Skeletal muscle tissue (tissue), 4 donors: ENCODE data around the gene CPNE5. TPM values are rescaled to one million over a fixed set of nuclear protein-coding genes. Genes with fewer than 3 reads are reported as not detected.

Source experiments
- H3K27ac ChIP-seq: one replicate; pipeline ENCODE4 v1.7.0; 2013; ENCODE audit warnings: mild to moderate bottlenecking, low read depth, low read length, inconsistent platforms
- H3K27me3 ChIP-seq, 3 donors: one replicate each; pipeline ENCODE4 v1.7.0; 2013; ENCODE audit warnings: low read length in 3 of 3; ENCODE audit not compliant: control insufficient read depth in 3 of 3, insufficient read depth in 3 of 3
- H3K36me3 ChIP-seq, 3 donors: one replicate each; pipeline ENCODE4 v1.7.0; 2013; ENCODE audit warnings: low read length in 3 of 3; ENCODE audit not compliant: control insufficient read depth in 3 of 3, insufficient read depth in 3 of 3
- H3K4me1 ChIP-seq, 3 donors: one replicate each; pipeline ENCODE4 v1.7.0; 2013; ENCODE audit warnings: low read length in 3 of 3, mild to moderate bottlenecking in 3 of 3; ENCODE audit not compliant: control insufficient read depth in 3 of 3, insufficient read depth in 3 of 3
- H3K4me3 ChIP-seq, 3 donors: one replicate each; pipeline ENCODE4 v1.7.0; 2013; ENCODE audit warnings: low read length in 3 of 3
- H3K9ac ChIP-seq, 3 donors: one replicate each; pipeline ENCODE4 v1.7.0; 2013; ENCODE audit warnings: low read length in 3 of 3, mild to moderate bottlenecking in 3 of 3, moderate library complexity in 2 of 3, low read depth in 1 of 3
- H3K9me3 ChIP-seq, 3 donors: one replicate each; pipeline ENCODE4 v1.7.0; 2013; ENCODE audit warnings: low read length in 3 of 3; ENCODE audit not compliant: control insufficient read depth in 3 of 3
- total RNA-seq: library from RNA; depleted of rRNA; stranded (reverse); fragments of >200 nt; gene quantifications from one replicate; pipeline ENCODE4 v1.2.3, GENCODE V29; 2014
- donor health status: Osteomylitis.

The CPNE5 gene
- total RNA-seq, 1 donor from 2014 or later: 6.3 TPM

GRCh38 chr6:36740818-36741179 is 98.4 kb downstream of the CPNE5 start:
- H3K4me3 ChIP-seq: no peak overlapping the region
- H3K27ac ChIP-seq: peak overlapping the region; percentile 25
- no peaks in the 10 kb centered on the region for H3K27me3 ChIP-seq

GRCh38 chr6:36739947-36740817 is 99.1 kb downstream of the CPNE5 start:
- Histone ChIP-seq H3K9ac (no peak overlapping the region), H3K27ac (no peak overlapping the region), H3K9me3 (no peaks in the 10 kb centered on the region), H3K4me3 (no peak overlapping the region), H3K4me1 (peaks cover 8 to 20% (median 10%) of the 10 kb centered on the region in 3 donors), H3K27me3 (no peaks in the 10 kb centered on the region), H3K36me3 (no peaks in the 10 kb centered on the region)

More at GRCh38 chr6:36740818-36741179, 98.4 kb downstream of the CPNE5 start:
- Histone ChIP-seq H3K36me3 (no peaks in the 10 kb centered on the region), H3K4me1 (peaks cover 2 to 14% (median 4%) of the 10 kb centered on the region in 3 donors), H3K9me3 (no peaks in the 10 kb centered on the region), H3K9ac (no peak overlapping the region)

GRCh38 chr6:36738108-36738507 is 101.1 kb downstream of the CPNE5 start:
- Histone ChIP-seq H3K27ac (no peak overlapping the region), H3K4me1 (peaks cover 16 to 29% (median 20%) of the 10 kb centered on the region in 3 donors), H3K4me3 (no peak overlapping the region), H3K36me3 (no peaks in the 10 kb centered on the region), H3K9ac (no peak overlapping the region), H3K27me3 (peaks cover 0 to 4% (median 0%) of the 10 kb centered on the region in 3 donors), H3K9me3 (no peaks in the 10 kb centered on the region)

- no peaks in the 10 kb centered on the region for H3K36me3 ChIP-seq
- H3K4me1 ChIP-seq: peaks cover 16 to 35% (median 26%) of the 10 kb centered on the region in 3 donors
- no peak overlapping the region for H3K27ac ChIP-seq
- no peaks in the 10 kb centered on the region for H3K9me3 ChIP-seq
- H3K4me3 ChIP-seq: no peak overlapping the region
- H3K27me3 ChIP-seq: peaks cover 0 to 4% (median 0%) of the 10 kb centered on the region in 3 donors
- H3K9ac ChIP-seq: no peak overlapping the region
These were observed 102.0 kb downstream of the CPNE5 start for GRCh38 chr6:36737043-36737785.

- Histone ChIP-seq H3K4me3 (peak overlapping the region; percentile 37 to 69 (median 39)), H3K9ac (peak overlapping the region; percentile 68 to 73 (median 72)), H3K27ac (peak overlapping the region; percentile 95), H3K36me3 (no peaks in the 10 kb centered on the region), H3K9me3 (no peaks in the 10 kb centered on the region), H3K4me1 (peaks cover 16 to 38% (median 26%) of the 10 kb centered on the region in 3 donors), H3K27me3 (peaks cover 0 to 4% (median 0%) of the 10 kb centered on the region in 3 donors)
These were observed 103.9 kb downstream of the CPNE5 start for GRCh38 chr6:36735110-36736071.

- no peaks in the 10 kb centered on the region for H3K9me3 ChIP-seq
- H3K27me3 ChIP-seq: peaks cover 0 to 4% (median 0%) of the 10 kb centered on the region in 3 donors
- H3K27ac ChIP-seq: peak overlapping the region; percentile 95
- H3K4me3 ChIP-seq: peak overlapping the region; percentile 37 to 69 (median 39)
- H3K4me1 ChIP-seq: peaks cover 16 to 30% (median 26%) of the 10 kb centered on the region in 3 donors
- no peaks in the 10 kb centered on the region for H3K36me3 ChIP-seq
- H3K9ac ChIP-seq: peak overlapping the region; percentile 26 to 72 (median 68)
These were observed 104.7 kb downstream of the CPNE5 start for GRCh38 chr6:36734486-36735060.

- H3K9me3 ChIP-seq: no peaks in the 10 kb centered on the region
- H3K36me3 ChIP-seq: no peaks in the 10 kb centered on the region
- H3K4me1 ChIP-seq: peaks cover 19 to 32% (median 26%) of the 10 kb centered on the region in 3 donors
- H3K27me3 ChIP-seq: peaks cover 0 to 4% (median 0%) of the 10 kb centered on the region in 3 donors
- no peak overlapping the region for H3K9ac ChIP-seq
- H3K27ac ChIP-seq: no peak overlapping the region
- no peak overlapping the region for H3K4me3 ChIP-seq
These were observed 105.9 kb downstream of the CPNE5 start for GRCh38 chr6:36733300-36733699.

GRCh38 chr6:36731622-36732310 is 107.5 kb downstream of the CPNE5 start:
- Histone ChIP-seq H3K36me3 (no peaks in the 10 kb centered on the region), H3K27me3 (peaks cover 0 to 4% (median 0%) of the 10 kb centered on the region in 3 donors), H3K9me3 (no peaks in the 10 kb centered on the region), H3K4me1 (peaks cover 19 to 32% (median 26%) of the 10 kb centered on the region in 3 donors), H3K4me3 (no peak overlapping the region), H3K27ac (no peak overlapping the region), H3K9ac (no peak overlapping the region)
